Choroid plexus epithelial cell (primary cell): ENCODE measurements around the gene RNF208.

ENCODE experiments used
- DNase-seq: peaks from one replicate; pipeline ENCODE4 v3.0.0-alpha.2; 2010; ENCODE audit warnings: low read depth
- H3K4me3 ChIP-seq: 2 replicates; pipeline ENCODE4 v1.5.1; 2011; ENCODE audit warnings: low read depth, mild to moderate bottlenecking, control low read depth, low read length, moderate library complexity
- CTCF ChIP-seq: conservative IDR thresholded peaks from 2 replicates; pipeline ENCODE4 v1.5.1; 2011; ENCODE audit warnings: low read depth, mild to moderate bottlenecking, control low read depth, inconsistent platforms, low read length, moderate library complexity

RNF208 gene

GRCh38 chr9:137227054-137227852 is 5.2 kb upstream of the RNF208 start, which contains the start of gene RNF224:
RNF224 (plus strand) TSS chr9:137227502; CDS start chr9:137228336, 834 bp downstream.
- no peak within 1 kb of the TSS for H3K4me3 ChIP-seq
- TF ChIP-seq CTCF, result peak; percentile 89
- DNase-seq, result peak; percentile 78

- TF ChIP-seq CTCF, result no peak
- DNase-seq, result no peak
- no peak overlapping the region for H3K4me3 ChIP-seq
These were observed 4.5 kb upstream of the RNF208 start for GRCh38 chr9:137226338-137227053.

- no peak overlapping the region for H3K4me3 ChIP-seq
- TF ChIP-seq CTCF, result no peak
- DNase-seq, result no peak
These were observed 3.8 kb upstream of the RNF208 start for GRCh38 chr9:137225699-137226331.

- TF ChIP-seq CTCF, result no peak
- peak within 1 kb of the TSS; percentile 93 for H3K4me3 ChIP-seq
- no peak for DNase-seq
These were observed 3.0 kb upstream of the RNF208 start, which contains the start of gene CYSRT1 for GRCh38 chr9:137224830-137225694. CYSRT1 (plus strand) TSS chr9:137225174; CDS start chr9:137225622, 448 bp downstream.

GRCh38 chr9:137223078-137223970 is 1.3 kb upstream of the RNF208 start:
- H3K4me3 ChIP-seq, result peak overlapping the region; percentile 93
- no peak for TF ChIP-seq CTCF
- peak; percentile 99 for DNase-seq
